GM12878 (cell line): ENCODE data around the gene MPHOSPH6. TPM values are rescaled to one million over a fixed set of nuclear protein-coding genes. Genes with fewer than 3 reads are reported as not detected.

Experiments
- ASH2L ChIP-seq: fragments of 300-600, 200-600 bp; sonication (generic); IDR thresholded peaks from 2 replicates; pipeline ENCODE4 v1.6.1; 2017; ENCODE audit warnings: low read depth, mild to moderate bottlenecking, borderline replicate concordance
- CBX5 ChIP-seq: sonication (generic); IDR thresholded peaks from 2 replicates; pipeline ENCODE4 v1.6.1; 2016; ENCODE audit warnings: low read depth, moderate library complexity, mild to moderate bottlenecking, inconsistent platforms
- HCFC1 ChIP-seq: fragments of 150-350 bp; IDR thresholded peaks from 2 replicates; pipeline ENCODE4 v1.6.1; 2014; ENCODE audit warnings: low read length
- JUNB ChIP-seq: IDR thresholded peaks from 2 replicates; pipeline ENCODE4 v1.6.1; 2016; ENCODE audit warnings: antibody characterized with exemption, mild to moderate bottlenecking
- MEF2A ChIP-seq: IDR thresholded peaks from 2 replicates; pipeline ENCODE4 v1.6.1; 2011; ENCODE audit warnings: low read depth, mild to moderate bottlenecking, low read length, moderate library complexity; ENCODE audit not compliant: insufficient read depth
- MTA2 ChIP-seq: fragments of 450-650 bp; IDR thresholded peaks from 2 replicates; pipeline ENCODE4 v1.6.1; 2016; ENCODE audit warnings: low read depth, mild to moderate bottlenecking, moderate library complexity
- NFIC ChIP-seq: IDR thresholded peaks from 2 replicates; pipeline ENCODE4 v1.6.1; 2012; ENCODE audit warnings: low read depth, mild to moderate bottlenecking, inconsistent platforms, low read length, moderate library complexity
- NR2C2 ChIP-seq: IDR thresholded peaks from 2 replicates; pipeline ENCODE4 v1.6.1; 2011; ENCODE audit warnings: borderline replicate concordance, low read depth; ENCODE audit not compliant: control insufficient read depth, insufficient read length
- TCF12 ChIP-seq: IDR thresholded peaks from 2 replicates; pipeline ENCODE4 v1.6.1; 2011; ENCODE audit warnings: low read depth, mild to moderate bottlenecking, low read length
- ZBED1 ChIP-seq: IDR thresholded peaks from 2 replicates; pipeline ENCODE4 v1.6.1; 2016; ENCODE audit warnings: borderline replicate concordance
- ZNF384 ChIP-seq: IDR thresholded peaks from 2 replicates; pipeline ENCODE4 v1.6.1; 2012; ENCODE audit warnings: low read depth, mild to moderate bottlenecking, low read length, improper control_type of control experiment, borderline replicate concordance
- polyA plus RNA-seq, 11 experiments: library from polyadenylated mRNA; depleted of rRNA in 4 of 11; unstranded in 6 of 11; stranded (reverse) in 5 of 11; fragments of >200 nt; fragmentation: Nextera tagmentation in 4 of 11; fragmentation: Illumina TruSeq in 1 of 11; extraction: Ambion mirVana in 4 of 11; extraction: Trizol in 1 of 11; gene quantifications; 1 replicate in 1 of 11; 2 replicates in 10 of 11; pipeline versions ENCODE4 v1.2.1 to v1.2.3, GENCODE V29; 2011 to 2016; ENCODE audit warnings: inconsistent platforms in 2 of 11, missing spikeins in 2 of 11, low read depth in 1 of 11
- total RNA-seq, 4 experiments: library from RNA; depleted of rRNA in 3 of 4; stranded (reverse); fragments of >200 nt in 3 of 4; fragmentation: Illumina TruSeq in 1 of 4; extraction: Trizol in 1 of 4; gene quantifications; 2 replicates each; pipeline versions ENCODE4 v1.2.1 to v1.2.3, GENCODE V29; 2013 to 2021
- TF ChIP-seq, protein P1 (sequence below): IDR thresholded peaks from 2 replicates; pipeline ENCODE4 v1.6.1; 2012; ENCODE audit warnings: improper control_type of control experiment, low read depth, low read length; ENCODE audit not compliant: insufficient replicate concordance

MPHOSPH6 gene
- total and polyA plus RNA-seq, 10 of the 15 experiments (the other 5 are each of a cell fraction or from before 2014, with no cell fraction given) = 8.9 to 39.6 (median 19.8) TPM

GRCh38 chr16:82183004-82183397 lies 13.0 kb upstream of the MPHOSPH6 start (continued):
- TF ChIP-seq MTA2 (no peak), NR2C2 (no peak), TCF12 (no peak), JUNB (no peak), HCFC1 (no peak), MEF2A (no peak), ASH2L (no peak), ZBED1 (no peak), NFIC (no peak), CBX5 (no peak), ZNF384 (no peak)
- TF ChIP-seq, protein P1, sequence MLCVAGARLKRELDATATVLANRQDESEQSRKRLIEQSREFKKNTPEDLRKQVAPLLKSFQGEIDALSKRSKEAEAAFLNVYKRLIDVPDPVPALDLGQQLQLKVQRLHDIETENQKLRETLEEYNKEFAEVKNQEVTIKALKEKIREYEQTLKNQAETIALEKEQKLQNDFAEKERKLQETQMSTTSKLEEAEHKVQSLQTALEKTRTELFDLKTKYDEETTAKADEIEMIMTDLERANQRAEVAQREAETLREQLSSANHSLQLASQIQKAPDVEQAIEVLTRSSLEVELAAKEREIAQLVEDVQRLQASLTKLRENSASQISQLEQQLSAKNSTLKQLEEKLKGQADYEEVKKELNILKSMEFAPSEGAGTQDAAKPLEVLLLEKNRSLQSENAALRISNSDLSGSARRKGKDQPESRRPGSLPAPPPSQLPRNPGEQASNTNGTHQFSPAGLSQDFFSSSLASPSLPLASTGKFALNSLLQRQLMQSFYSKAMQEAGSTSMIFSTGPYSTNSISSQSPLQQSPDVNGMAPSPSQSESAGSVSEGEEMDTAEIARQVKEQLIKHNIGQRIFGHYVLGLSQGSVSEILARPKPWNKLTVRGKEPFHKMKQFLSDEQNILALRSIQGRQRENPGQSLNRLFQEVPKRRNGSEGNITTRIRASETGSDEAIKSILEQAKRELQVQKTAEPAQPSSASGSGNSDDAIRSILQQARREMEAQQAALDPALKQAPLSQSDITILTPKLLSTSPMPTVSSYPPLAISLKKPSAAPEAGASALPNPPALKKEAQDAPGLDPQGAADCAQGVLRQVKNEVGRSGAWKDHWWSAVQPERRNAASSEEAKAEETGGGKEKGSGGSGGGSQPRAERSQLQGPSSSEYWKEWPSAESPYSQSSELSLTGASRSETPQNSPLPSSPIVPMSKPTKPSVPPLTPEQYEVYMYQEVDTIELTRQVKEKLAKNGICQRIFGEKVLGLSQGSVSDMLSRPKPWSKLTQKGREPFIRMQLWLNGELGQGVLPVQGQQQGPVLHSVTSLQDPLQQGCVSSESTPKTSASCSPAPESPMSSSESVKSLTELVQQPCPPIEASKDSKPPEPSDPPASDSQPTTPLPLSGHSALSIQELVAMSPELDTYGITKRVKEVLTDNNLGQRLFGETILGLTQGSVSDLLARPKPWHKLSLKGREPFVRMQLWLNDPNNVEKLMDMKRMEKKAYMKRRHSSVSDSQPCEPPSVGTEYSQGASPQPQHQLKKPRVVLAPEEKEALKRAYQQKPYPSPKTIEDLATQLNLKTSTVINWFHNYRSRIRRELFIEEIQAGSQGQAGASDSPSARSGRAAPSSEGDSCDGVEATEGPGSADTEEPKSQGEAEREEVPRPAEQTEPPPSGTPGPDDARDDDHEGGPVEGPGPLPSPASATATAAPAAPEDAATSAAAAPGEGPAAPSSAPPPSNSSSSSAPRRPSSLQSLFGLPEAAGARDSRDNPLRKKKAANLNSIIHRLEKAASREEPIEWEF = no peak
